Activated CD4-positive, alpha-beta T cell treated with anti-CD3 and anti-CD28 coated beads, Interleukin-2, amount 50 U/mL, for 16 hours (primary cell): ENCODE data around the gene CCDC17.
"Not testable (repeated sequence)": the region's sequence is repeated elsewhere in the genome, so short reads cannot be mapped to it uniquely, and the experiment has no call there.

Experiments
- DNase-seq: peaks from one replicate; pipeline ENCODE4 v3.0.0-alpha.2; 2020

The CCDC17 gene

DNA sequence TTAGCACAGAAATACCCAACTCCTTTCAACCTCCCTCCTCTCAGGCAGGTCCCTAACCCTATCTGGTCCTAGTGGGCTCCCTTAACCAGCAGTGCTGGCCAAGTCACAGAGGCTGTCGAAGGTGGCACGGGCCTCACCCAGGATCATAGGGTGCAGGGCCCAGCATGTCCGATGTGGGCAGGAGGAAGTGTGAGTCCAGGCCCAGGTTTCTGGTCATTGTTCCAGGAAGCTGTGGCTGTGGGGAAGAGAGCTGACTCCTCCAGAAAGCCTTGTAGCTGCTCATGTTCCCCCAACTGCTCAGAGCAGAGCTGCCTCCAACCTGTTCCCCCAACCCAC lies 2.4 kb downstream of the CCDC17 start:
- DNase-seq, result no peak

DNA sequence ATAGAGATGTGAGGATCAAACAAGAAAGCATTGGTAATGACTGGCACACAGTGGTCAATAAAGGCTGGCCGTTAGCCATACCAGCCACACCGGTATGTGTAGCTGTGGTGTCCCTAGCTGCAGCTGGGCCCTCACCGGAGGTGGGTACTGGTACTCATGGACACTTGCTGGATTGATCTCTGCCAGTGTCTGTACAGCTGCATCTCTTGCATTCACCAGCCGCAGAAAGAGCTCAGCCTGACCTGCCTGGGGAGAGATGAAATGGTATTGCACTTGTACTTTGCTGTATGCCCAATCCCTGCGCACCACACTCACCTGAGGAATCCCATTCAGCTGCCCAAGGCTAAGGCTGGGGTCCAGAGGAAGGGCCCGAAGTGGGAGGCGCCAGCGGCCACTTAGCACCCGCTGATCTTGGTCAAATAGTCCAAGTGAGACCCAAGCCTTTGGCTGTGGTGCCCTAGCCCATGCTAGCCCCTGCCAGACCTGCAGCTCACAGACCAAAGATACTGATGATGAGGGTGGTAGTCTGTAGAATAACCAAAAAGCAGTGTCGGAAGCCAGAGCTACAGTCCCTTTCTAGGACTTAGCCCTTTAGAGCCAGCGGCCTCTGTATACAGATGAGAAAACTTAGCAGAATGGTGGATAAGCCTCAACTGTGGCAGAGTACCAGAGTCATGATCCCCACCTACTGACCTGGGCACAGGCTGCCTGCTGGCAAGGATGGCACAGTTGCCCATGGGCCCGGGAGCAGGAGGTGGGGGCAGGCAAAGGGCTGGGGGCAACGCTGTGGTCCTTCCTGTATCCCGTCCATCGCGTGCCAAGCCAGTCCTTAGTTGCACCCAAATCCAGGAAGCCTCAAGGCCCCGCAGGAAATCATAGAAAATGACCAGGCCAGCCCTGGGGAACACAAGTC lies 3.0 kb downstream of the CCDC17 start:
- no peak for DNase-seq

DNA sequence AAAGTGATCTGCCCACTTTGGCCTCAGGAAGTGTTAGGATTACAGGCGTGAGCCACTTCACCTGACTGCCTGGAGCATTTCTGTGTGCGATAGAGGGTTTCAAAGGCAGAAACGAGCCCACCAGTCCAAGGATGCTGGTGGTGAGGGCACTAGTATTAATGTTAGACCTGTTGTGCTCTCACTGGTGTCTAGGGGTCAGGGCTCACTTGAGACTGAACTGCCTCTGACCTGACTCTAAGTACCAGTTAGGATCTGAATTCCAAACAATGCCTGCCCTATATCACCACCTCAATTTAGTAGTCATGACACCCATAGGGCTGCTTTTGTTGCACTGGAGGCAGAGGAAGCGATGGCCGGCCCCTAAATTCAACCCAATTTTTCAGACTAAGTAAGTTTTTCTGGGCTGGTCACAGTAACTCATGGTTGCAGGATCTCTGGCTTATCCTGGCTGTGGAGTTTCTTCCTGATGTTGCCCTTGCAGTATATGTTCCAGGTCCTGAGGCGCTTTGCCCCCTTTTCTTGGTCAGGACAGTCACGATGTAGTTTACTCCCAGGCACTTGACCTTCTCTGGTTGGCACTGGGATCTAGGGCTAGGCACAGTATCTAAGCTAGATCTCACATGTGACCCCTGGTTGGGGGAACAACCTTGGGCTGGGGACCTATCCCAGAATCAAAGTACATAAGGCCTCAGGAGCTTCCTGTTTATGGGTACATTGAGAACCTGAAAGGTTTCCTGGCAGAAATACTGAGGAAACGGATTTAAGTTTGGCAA lies 4.5 kb downstream of the CCDC17 start:
- DNase-seq, result no peak

DNA sequence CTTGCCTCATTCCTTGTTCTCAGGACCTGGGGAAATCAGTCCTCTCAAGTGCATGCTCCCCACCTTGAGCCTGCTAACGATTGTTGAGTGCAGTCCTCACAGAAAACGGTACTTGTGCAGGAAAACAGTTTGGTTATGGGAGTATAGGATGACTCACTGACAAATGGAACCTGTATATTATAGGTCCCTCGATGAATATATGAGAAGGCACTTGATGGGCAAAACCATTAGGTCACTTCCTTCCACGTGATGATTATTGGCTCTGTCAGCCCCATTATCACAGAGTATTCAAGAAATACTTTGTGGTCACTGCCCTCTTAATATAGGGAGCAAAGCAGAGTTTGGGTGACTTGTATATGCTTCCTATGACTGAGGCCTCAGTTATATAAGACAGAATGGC lies 6.2 kb downstream of the CCDC17 start:
- DNase-seq, result no peak

DNA sequence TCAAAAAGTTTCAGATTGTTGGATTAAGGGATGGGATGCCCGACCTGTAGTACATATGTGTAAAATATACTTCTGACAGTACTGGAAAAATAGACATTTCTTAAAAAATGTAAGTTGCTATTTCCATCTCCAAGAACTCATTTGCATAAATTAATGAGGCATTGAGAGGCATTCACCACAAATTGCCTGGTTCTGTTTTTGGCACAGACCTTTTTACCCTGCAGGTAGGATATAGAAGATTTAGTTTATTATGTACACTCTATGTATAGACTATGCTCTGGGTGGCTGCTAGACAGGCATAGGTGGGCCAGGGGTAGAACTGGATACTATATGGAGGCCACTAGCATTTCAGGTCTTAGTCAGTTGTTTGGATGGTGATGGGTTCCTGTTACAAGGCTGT lies 8.0 kb downstream of the CCDC17 start:
- no peak for DNase-seq

DNA sequence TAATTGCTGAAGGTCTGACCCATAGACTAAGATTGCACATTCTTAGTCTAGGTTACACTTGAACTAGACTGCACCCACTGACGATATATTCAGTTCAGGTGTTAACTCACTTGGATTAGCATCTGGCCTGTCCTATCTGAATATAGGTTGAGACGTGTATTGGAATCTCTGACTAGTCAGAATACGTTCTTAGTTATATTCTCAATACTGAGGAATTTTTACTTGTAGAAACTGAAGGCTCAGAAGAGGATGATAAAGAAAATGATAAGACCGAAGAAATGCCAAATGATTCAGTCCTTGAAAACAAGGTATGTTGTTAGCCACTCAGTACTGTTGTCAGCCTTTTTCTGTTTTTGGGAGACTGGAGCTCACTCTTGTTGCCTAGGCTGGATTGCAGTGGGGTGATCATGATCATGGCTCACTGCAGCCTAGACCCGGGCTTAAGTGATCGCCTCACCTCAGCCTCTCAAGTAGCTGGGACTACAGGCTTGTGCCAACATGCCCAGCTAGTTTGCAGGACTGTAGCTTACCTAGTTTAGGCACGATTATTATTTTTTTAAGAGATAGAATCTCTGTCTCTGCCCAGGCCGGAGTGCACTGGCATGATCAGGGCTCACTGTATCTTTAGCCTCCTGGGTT lies 10.8 kb downstream of the CCDC17 start:
- DNase-seq, result no peak

DNA sequence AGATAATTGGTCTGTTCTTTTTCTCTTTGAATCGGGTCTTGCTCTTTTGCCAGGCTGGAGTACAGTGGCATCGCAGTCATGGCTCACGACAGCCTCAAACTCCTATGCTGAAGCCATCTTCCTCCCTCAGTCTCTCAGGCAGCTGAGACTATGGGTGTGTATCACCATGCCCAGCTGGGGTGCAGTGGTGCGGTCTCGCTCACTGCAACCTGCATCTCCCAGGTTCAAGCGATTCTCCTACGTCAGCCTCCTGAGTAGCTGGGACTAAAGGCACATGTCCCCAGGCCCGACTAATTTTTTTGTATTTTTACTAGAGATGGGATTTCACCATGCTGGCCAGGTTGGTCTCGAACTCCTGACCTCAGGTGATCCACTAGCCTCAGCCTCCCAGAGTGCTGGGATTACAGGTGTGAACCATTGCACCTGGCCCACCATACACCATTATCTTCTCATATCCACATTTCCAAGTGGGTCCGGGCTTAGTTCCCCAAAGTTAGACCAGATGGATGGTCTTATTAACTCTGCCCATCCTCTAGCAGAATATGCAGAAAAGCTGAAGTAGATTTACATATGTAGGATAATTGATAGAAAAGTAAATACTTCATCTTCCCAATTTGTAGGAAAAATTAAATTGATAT lies 13.1 kb downstream of the CCDC17 start:
- no peak for DNase-seq

DNA sequence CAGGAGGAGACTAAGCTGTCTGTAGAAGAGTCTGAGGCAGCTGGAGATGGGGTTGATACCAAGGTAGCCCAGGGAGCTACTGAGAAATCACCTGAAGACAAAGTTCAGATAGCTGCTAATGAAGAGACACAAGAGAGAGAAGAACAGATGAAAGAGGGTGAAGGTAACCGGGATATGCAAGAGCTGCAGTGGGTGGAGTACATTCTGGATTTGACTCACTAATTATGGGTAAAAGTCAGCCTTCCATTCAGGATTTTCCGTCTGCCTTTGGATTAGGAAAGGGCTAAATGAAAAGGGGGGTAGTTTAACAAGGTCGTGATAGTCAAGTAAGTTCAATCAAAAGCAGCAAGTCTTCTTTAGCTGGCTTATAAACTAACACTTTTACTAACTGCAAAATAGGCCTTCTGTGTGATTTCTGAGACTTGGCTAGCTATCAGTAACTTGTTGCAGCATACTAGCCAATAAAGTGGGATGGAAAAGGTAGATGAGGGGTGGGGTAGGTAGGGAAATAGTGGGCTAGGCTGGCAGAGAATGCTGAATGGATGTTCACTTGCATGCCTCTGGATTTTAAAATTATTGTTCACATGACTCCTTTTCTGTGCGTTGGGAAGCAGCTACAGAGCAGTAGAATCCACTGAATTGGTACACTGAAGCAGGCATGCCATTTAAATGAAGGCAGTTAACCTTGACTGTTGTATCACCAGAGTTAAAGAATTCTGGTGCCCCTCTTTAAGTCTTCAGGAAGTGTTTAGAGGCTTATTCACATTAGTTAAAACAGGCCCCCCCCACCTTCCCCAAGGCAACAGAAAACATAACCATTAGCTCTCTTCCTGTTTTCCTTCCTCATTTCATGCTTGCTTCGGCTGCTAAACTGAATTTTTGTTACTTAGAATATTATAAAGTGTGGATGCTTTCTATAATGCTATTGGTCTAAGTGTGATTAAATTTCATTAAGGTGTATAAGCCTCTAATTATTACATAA lies 15.4 kb downstream of the CCDC17 start:
- DNase-seq, result no peak

DNA sequence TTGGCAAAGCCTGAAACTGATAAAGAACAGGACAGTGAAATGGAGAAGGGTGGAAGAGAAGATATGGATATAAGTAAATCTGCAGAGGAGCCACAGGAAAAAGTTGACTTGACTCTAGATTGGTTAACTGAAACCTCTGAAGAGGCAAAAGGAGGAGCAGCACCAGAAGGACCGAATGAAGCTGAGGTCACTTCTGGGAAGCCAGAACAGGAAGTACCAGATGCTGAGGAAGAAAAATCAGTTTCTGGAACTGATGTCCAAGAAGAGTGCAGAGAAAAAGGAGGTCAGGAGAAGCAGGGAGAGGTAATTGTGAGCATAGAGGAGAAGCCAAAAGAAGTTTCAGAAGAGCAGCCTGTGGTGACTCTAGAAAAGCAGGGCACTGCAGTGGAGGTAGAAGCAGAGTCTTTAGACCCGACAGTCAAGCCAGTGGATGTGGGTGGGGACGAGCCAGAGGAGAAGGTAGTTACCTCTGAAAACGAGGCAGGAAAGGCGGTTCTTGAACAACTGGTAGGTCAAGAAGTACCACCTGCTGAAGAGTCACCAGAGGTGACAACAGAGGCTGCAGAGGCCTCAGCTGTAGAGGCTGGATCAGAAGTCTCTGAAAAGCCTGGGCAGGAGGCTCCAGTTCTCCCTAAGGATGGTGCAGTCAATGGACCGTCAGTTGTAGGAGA lies 16.3 kb downstream of the CCDC17 start:
- DNase-seq, result no peak

DNA sequence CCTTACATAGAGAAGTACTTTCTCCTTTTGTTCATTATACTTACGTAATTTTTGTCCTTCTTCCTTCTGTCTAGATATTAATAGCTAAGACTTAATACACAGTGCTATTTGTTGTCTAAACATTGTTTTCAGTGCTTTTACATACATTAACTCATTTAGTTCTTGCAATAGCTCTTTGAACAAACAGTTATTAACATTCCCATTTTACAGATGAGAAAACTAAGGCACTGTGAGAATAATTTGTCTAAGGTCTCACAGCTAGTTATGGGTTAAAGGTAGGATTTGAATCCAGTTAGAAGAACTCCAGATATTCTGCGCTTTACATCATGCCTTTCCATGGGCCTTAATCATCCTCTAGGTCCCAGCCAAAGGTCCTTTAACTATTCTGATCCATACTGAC lies 19.6 kb downstream of the CCDC17 start:
- DNase-seq, result no peak

DNA sequence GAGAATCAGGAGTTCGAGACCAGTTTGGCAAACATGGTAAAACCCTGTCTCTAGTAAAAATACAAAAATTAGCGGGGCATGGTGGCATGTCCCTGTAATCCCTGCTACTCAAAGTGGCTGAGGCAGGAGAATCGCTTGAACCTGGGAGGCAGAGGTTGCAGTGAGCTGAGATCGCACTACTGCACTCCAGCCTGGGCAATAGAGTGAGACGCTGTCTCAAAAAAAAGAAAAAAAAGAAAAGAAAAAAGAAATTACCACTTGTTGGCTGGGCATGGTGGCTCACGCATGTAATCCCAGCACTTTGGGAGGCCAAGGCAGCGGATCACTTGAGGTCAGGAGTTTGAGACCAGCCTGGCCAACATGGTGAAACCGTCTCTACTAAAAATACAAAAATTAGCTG lies 27.1 kb downstream of the CCDC17 start:
- not testable (repeated sequence) for DNase-seq

DNA sequence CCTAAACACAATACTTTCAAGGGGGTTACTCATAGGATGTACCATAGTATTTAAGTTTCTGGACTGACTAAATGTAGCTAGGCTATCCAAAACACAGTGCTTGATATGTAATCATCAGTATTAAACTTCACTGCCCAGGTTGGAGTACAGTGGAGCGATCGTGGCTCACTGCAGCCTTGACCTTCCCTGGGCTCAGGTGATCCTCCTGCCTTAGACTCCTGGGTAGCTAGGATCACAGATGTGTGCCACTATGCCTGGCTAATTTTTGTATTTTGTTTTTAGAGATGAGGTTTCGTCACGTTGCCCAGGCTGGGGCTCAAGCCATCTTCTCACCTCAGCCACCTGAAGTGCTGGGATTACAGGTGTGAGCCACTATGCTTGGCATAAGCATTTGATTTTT lies 29.4 kb downstream of the CCDC17 start:
- no peak for DNase-seq

DNA sequence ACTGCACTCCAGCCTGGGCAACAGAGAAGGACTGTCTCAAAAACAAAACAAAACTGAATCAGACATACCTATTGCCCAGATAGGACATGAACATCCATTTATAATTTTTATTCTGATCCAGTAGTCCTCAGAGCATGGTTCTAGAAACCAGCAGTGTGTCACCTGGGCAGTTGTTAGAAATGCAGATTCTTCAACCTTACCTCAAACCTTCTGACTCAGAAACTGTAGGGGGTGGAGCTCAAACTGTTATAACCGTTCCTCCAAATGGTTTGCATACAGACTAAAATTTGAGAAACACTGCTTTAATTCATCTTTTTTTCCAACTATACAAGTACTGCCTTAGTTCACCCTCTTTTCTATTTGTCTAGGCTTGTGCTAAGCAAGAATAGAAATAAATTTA lies 34.0 kb downstream of the CCDC17 start:
- no peak for DNase-seq

DNA sequence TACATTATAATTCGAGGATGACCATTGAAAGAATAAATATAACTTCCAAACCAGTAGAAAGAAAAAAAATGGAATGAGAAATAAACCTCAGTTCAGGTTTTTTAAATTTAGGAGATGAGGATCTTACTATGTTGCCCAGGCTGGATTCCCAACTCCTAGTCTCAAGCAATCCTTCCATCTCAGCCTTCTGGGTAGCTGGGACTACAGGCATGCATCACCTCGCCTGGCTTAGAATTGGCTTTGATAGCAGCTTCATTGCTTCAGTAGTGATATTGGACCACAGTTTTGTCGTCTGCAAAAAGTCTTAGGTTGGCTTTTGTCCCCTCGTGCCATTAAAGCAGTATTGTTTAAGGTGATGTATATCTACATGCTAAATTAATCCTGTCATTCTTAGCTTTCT lies 37.1 kb downstream of the CCDC17 start:
- DNase-seq, result no peak

DNA sequence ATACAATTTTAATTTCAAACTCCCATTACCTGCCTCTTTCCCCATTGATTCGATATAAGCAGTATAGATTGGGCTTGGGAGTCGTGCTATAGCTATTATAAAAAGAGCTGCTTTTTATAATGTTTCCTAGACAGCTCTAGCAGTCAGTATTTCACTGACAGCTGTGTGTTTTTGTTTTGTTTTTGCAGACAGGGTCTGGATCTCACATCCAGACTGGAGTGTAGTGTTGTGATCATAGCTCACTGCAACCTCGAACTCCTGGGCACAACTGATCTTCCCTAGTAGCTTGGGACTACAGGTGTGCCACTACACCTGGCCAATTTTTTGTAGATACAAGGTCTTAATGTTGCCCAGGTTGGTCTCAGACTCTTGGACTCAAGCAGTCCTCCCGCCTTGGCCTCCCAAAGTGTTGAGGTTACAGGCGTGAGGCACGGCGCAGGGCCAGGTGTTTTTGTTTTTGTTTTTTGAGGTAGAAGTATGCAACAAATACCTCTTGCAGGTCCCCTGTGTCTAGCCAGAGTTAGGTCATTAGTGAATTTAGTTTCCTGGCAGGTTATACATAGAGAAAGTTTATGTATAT lies 38.3 kb downstream of the CCDC17 start:
- no peak for DNase-seq

DNA sequence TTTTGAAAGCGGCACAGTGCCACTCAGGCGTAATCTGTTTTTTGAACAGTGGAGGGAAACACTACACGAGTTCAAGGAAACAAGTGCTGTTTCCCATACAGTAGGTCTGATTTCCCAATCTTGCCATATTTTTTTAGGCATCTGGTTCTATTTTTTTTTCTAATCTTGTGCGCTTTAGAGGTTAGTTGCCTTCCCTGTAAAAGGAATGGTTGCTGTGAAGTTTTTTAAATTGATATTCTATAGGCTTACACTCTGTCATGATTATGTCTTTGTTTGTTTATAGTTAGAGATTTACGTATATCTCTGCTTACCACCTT lies 38.8 kb downstream of the CCDC17 start:
- no peak for DNase-seq

DNA sequence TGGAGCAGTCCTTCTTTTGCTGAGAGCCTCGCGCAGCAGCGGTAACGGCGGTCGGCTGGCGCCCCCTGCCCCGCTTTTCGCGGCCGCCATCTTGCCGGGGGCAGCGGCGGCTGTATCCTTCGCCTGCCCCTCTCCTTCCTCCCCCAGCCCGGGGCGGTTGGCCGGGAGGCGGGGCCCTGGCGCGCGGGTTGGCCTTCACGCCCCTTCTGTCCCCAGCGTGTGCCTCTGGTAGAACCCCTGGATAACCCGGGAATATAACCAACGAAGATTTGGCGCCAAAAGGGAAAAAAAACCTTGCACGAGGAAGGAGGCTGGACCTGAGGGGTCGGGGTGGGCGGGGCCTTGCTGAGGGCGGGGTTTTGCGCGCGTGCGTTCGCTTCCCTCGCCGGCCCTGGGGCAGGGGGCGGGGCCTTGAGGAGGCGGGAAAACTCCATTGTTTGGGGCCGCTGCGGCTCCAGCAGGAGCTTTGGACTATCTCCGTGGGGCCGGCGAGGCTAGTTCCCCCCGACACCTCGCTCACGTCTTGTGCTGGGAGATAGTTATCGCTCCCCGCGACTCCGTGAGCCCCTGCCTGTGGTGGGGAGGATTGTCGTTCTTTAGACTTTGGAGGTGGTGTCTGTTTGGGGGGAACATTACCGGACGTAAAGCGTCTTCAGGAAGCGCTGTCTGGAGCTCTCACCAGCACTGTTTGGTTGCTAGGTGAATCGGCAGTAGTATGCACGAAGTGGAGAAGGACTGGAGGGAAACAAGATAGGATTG lies 39.3 kb downstream of the CCDC17 start:
- peak; percentile 89 for DNase-seq

DNA sequence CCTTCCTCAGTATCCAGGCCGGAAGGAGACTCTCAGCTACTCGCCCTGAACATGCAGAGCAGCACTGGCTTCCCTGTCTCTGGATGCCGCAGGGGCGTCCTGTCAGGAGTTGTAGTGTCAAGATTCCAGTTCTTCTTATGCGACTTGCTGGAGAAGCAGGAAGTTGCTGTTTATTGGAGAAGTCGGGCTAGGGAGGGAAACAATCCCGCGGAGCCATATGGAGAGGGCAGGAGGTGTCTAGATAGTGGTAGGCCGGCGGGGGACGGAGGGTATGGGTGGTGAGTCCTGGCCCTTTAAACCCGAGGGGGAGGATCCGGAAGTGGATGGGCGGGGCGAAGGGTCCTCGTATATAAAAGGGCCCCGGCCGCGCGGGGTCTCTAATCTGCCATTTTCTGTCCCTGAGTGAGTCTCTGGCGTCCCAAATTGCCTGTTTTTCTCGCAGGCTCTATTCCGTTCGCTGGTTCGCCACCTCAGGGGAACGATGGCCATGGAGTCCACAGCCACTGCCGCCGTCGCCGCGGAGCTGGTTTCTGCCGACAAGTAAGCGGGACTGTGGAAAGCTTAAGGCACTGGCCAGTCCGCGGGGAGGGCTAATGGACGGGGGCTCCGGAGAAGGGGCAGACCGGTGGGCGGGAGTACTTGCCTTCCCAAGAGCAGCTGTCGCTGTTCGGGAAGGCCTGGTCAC lies 40.0 kb downstream of the CCDC17 start, which contains the start of gene NASP:
TSS of gene NASP (plus strand) at position 376 of the 685 bp plus-strand sequence. CDS start at position 482, 106 bp downstream.
- peak; percentile 91 for DNase-seq

DNA sequence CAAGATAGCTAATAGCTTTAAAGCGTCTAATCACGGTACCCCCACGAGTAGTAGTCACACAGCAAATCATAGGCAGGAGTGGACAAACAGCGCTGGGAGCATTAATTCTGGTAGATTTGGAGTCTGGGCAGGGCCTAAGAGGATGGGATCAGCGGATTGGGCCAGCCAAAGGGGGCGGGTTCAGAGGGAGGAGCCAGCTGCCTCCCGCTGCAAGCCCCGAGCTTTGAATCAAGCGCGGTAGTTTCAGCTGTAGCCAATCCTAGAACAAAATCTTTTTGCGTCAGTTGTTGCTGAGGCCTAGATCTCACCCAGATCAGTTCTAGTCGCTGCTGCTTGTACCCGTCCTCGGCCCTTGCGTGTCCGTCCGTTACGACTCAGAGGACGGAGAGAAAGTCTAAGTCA lies 40.6 kb downstream of the CCDC17 start:
- DNase-seq, result peak; percentile 97
